GM19328 (cell line): ENCODE results near the gene UBE3B.

Experiments used
- ATAC-seq: cut with Tn5 transposase; IDR thresholded peaks from one replicate; pipeline ENCODE4 v1.9.1; 2021; ENCODE audit warnings: mild to moderate bottlenecking, moderate library complexity; ENCODE audit not compliant: unreplicated experiment

The UBE3B gene

GRCh38 chr12:109527489-109528123 lies 50.2 kb downstream of the UBE3B start:
- no peak for ATAC-seq

GRCh38 chr12:109529691-109530640 lies 52.5 kb downstream of the UBE3B start:
- no peak for ATAC-seq

GRCh38 chr12:109531411-109531810 lies 54.0 kb downstream of the UBE3B start:
- ATAC-seq = no peak

GRCh38 chr12:109532721-109533486 lies 55.5 kb downstream of the UBE3B start:
- ATAC-seq = no peak

GRCh38 chr12:109533487-109533740 lies 56.0 kb downstream of the UBE3B start:
- ATAC-seq = no peak

- no peak for ATAC-seq
These were observed 57.0 kb downstream of the UBE3B start for GRCh38 chr12:109534456-109534855.

GRCh38 chr12:109535231-109535862 lies 57.9 kb downstream of the UBE3B start:
- ATAC-seq = no peak

GRCh38 chr12:109535863-109536250 lies 58.4 kb downstream of the UBE3B start:
- no peak for ATAC-seq

- ATAC-seq = no peak
These were observed 59.7 kb downstream of the UBE3B start for GRCh38 chr12:109537136-109537535.

GRCh38 chr12:109538191-109538863 lies 60.9 kb downstream of the UBE3B start:
- no peak for ATAC-seq

GRCh38 chr12:109539508-109539907 lies 62.1 kb downstream of the UBE3B start:
- ATAC-seq = no peak

- no peak for ATAC-seq
These were observed 63.3 kb downstream of the UBE3B start for GRCh38 chr12:109540526-109541412.

GRCh38 chr12:109541413-109541726 lies 63.9 kb downstream of the UBE3B start:
- no peak for ATAC-seq

- ATAC-seq = no peak
These were observed 64.6 kb downstream of the UBE3B start for GRCh38 chr12:109542014-109542413.

- ATAC-seq = no peak
These were observed 65.4 kb downstream of the UBE3B start for GRCh38 chr12:109542876-109543275.

GRCh38 chr12:109544955-109545531 lies 67.6 kb downstream of the UBE3B start:
- ATAC-seq = no peak

- ATAC-seq = no peak
These were observed 68.4 kb downstream of the UBE3B start for GRCh38 chr12:109545826-109546225.

- ATAC-seq = no peak
These were observed 69.9 kb downstream of the UBE3B start for GRCh38 chr12:109547286-109547685.

- no peak for ATAC-seq
These were observed 70.8 kb downstream of the UBE3B start for GRCh38 chr12:109548258-109548657.
